Activated CD4-positive, alpha-beta T cell treated with anti-CD3 and anti-CD28 coated beads for 4 hours (primary cell): Measurements from ENCODE around the gene CACNA2D1.

Experiments
- DNase-seq, 2 donors: peaks; one replicate each; pipeline ENCODE4 v3.0.0-alpha.2; 2020

Gene CACNA2D1

GRCh38 chr7:82270870-82271269 lies 172.7 kb downstream of the CACNA2D1 start:
- no peak for DNase-seq

GRCh38 chr7:82268632-82269031 lies 174.9 kb downstream of the CACNA2D1 start:
- DNase-seq = no peak

- no peak for DNase-seq
These were observed 177.5 kb downstream of the CACNA2D1 start for GRCh38 chr7:82266081-82266480.

DNA sequence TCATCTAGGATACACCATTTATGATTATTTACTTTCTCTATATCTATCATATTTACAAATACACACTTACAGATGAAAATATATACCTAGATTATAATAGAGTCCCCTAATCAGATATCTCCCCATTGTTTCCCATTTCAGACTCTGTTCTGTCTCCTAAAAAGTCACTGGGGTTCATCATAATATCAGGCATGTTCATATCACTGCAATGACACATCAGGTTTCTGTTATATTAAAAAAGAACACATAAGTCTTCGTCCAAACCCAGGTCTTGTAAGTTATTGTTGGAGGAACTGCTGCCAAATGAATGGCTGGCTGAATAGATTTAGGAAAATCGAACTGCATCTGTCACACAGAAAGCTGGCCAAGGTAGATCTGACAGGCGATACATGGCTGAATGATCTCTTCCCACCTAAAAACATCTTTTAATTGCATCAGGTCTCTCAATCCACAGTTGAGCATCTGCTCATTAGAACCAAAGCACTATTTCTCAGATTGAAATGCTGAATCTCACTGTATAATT lies 178.7 kb downstream of the CACNA2D1 start:
- DNase-seq = no peak

GRCh38 chr7:82263920-82264782 lies 179.4 kb downstream of the CACNA2D1 start:
- DNase-seq = no peak

- DNase-seq = no peak
These were observed 185.4 kb downstream of the CACNA2D1 start for GRCh38 chr7:82258181-82258580.

DNA sequence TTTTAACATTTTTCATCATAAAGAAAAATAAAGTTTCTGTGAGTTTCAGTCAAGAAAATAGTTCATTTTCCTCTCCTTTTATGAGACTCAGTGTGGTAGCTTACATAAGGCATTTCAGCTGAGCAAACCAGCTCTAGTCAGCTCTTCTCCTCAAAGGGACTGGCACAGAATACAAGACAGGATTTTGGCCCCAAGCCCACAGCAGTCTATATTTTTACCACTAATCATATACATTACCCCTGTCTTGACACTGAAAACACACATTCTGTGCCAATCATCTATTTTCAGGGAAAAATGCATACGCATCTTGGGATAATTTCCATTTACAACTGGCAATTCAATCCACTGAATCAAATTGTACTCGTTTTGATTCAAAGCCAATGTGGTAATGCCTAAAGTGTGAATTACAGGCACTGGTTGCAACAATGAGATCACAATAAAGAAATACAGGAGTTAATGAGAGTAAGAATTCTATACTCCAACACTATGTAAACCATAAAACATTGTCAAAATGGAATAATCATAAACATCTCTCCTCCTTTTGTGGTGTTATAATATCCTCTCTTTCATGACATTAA lies 186.4 kb downstream of the CACNA2D1 start:
- no peak for DNase-seq

GRCh38 chr7:82255706-82256105 lies 187.9 kb downstream of the CACNA2D1 start:
- DNase-seq = no peak

- DNase-seq = no peak
These were observed 193.0 kb downstream of the CACNA2D1 start for GRCh38 chr7:82250598-82250997.

GRCh38 chr7:82249979-82250378 lies 193.6 kb downstream of the CACNA2D1 start:
- no peak for DNase-seq

- no peak for DNase-seq
These were observed 195.7 kb downstream of the CACNA2D1 start for GRCh38 chr7:82247814-82248433.

GRCh38 chr7:82244947-82245517 lies 198.5 kb downstream of the CACNA2D1 start:
- no peak for DNase-seq

DNA sequence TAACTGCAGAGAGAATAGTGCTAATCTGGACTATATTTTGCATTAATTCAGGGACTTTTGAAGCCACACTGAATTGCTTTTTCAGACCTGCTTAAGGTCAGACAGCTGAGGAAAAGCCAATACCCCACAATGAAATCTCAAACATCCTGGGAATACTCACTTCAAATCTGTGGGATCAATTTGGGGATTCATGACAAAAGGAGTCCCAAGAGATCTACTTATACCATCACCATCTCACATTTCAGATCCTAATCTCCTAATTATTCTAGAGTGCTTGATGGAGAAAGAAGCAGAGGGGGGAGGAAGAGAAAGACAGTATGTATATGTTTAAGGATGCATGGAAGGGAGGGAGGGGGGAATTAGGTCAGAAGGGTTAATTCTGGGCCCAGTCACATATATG lies 202.2 kb downstream of the CACNA2D1 start:
- DNase-seq = no peak

DNA sequence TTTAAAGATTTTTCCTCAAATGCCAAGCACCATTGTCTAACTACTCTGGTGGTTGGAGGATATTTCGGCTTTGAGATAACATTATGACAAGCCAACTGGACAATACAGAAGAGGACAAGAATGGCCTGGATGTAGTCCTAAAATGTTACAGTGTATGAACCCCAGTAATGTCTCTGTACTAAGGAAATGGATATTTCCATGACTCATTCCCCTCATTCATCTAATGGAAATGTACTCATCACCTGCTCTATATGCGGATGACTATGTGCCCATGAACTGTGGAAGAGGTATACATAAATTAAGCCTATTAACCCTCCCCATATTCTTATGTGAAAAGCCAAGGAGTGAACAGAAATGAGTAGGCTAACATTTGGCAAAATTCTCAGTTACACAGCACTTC lies 207.9 kb downstream of the CACNA2D1 start:
- DNase-seq = no peak

DNA sequence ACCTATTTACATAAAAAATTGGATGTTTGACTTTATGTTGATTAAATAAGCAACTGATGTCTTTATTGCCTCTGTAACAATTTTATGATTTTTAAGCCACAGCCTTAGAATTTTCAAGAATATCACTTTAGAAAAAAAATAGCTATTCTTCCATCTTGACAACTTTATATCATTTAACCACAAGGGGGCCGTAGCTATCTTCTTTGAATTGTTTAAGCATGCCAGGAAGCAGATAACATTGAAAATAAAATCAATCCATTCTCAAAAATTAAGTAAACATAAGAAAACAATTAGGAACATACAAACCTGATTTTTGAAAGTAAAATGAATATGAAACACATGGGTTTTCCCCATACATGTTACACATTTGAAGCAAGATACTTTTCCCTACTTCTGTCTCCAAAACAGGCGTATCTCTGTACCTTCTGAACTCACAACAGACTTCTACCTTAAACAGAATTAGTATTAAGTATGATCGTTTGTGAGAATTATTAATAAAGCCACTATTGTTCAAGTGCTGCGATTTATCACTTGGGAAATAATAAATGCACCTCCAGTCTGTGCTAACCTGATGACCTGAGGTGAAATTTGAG lies 209.0 kb downstream of the CACNA2D1 start:
- DNase-seq = no peak

DNA sequence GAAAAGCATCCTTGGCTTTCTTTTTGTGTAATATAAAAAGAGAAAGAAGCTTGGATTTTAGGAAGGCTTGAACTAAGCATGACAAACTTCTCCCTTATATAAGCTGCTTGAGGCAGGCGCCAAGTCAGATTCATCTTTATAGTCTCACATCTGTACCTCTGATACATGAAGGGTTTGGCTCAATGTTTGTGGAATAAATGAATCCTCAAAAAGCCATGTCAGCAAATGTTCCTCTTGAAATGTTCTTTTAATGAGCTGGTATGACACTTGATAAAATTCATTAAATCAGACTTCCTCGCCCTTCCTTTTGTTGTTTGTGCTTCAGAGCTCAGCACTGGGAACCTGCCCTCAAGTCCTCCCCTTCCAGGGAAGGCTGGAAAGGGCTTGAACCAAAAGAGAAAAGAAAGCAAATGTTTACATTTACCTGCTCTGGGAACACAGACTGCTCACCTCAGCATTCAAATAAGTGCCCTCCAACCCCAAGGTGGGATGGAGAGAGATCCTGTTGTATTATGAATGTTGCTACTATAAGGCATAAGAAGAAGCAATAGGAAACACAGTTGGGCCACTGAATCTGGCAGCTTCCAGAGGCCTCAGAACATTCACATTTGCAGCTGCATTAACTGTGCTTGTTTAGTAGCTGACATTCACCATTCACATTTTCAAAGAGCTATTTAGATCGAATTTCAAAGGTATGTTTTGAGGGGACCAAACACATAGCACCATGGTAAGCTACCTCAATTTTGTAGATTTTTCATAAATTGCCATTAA lies 212.6 kb downstream of the CACNA2D1 start:
- no peak for DNase-seq

DNA sequence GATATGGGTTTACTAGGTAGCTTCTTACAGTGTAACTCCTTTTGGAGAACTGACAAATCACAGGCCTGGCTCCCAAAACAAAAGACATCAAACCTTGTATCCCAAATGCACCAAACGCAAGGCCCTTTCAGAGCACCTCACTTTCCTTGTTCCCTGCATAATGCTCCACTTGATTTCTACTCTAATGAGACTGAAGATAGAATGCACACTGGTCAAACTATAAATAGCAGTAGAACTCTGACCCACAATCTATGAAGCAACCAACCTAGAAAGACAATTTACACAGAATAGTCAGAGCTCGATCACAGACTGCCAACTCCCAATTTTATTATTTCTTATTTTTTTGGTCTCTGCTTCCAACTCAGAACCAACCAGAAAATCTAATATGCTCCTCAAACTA lies 214.4 kb downstream of the CACNA2D1 start:
- DNase-seq = no peak

DNA sequence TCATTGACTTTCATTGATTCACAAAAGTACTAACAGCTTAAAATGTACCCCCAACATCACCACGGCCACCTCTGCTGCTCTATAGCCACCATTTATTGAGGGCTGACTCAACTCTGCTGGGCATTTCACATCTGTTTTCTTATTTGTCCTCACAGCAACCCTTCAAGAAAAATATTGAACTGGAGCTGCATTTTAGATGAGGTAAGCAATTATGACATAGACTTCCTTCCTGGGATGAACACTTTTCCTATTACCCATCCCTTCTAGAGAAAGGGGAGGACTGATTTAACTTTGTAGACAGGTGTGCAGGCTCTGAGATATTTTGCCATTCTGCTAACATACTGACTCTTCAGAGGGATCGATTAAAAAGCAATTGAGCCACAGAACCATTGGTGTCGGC lies 217.4 kb downstream of the CACNA2D1 start:
- DNase-seq = no peak

- DNase-seq = no peak
These were observed 219.0 kb downstream of the CACNA2D1 start for GRCh38 chr7:82224529-82224928.

DNA sequence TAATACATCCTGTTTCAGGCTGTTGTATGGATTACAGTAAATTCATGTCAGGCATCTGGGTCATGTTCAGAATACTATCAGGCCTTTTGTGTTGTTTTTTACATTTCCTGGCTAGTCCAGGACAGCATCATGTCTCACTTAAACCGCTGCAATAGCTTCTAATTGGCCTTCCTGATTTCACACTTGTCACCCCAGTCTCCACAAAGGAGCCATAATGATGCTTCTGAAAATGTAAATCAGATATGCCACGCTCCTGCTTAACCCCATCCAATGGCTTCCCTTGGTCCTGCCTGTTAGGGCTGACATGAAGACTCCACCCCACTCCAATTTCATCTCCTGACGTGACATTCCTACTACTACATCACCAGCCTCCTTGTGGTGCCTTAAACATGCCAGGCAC lies 220.0 kb downstream of the CACNA2D1 start:
- no peak for DNase-seq

DNA sequence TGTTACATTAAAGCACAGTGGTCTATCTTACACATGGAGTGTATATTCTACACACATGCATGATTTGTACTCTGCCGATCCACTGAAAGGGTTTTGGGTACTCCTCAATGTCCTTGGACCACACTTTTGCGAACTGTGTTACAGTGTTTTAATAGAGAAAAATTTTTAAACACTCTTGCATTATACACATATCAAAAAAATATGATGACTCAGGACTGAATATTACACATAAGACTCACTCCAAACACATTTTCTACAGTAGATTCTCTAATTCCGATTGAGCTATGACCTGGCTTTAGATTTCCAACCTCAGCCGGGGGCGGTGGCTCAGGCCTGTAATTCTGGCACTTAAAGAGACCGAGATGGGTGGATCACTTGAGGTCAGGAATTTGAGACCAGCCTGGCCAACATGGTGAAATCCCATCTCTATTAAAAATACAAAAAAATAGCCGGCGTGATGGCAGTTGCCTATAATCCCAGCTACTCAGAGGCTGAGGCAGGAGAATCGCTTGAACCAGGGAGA lies 222.4 kb downstream of the CACNA2D1 start:
- DNase-seq = no peak

- no peak for DNase-seq
These were observed 231.1 kb downstream of the CACNA2D1 start for GRCh38 chr7:82212466-82212865.
